ENCODE results near the gene SIGLECL1.

- TF ChIP-seq EZH2 (IDR thresholded peaks at IDR 0.05; ENCODE audit: insufficient read depth, poor library complexity, severe bottlenecking) (no peak), EZH2phosphoT487 (IDR thresholded peaks at IDR 0.05; ENCODE audit: insufficient read depth, low read depth) (no peak)
These were observed 20.2 kb downstream of the SIGLECL1 start for GRCh38 chr19:51271067-51271466.

All from GM23248 (cell line).